HG03196 (cell line): Measurements from ENCODE around the gene OR2B6.
"Not testable (repeated sequence)": the region's sequence is repeated elsewhere in the genome, so short reads cannot be mapped to it uniquely, and the experiment has no call there.

Source experiments
- ATAC-seq: cut with Tn5 transposase; IDR thresholded peaks from one replicate; pipeline ENCODE4 v1.9.1; 2021; ENCODE audit not compliant: unreplicated experiment

The OR2B6 gene

GRCh38 chr6:27956941-27957340 is at the start of gene OR2B6:
Gene OR2B6 (plus strand): TSS chr6:27957241. CDS start chr6:27957241, 0 bp downstream.
- no peak for ATAC-seq

GRCh38 chr6:27908017-27908416 is 49.0 kb upstream of the OR2B6 start:
- no peak for ATAC-seq

- no peak for ATAC-seq
Measured at GRCh38 chr6:27911956-27912446, 45.0 kb upstream of the OR2B6 start, which contains the start of gene OR2B2. Gene OR2B2 (minus strand): TSS chr6:27912396. CDS start chr6:27912319, 77 bp downstream.

- no peak for ATAC-seq
Measured at GRCh38 chr6:27922949-27923348, 34.1 kb upstream of the OR2B6 start.

GRCh38 chr6:27924179-27924578 is 32.9 kb upstream of the OR2B6 start:
- ATAC-seq: no peak

GRCh38 chr6:27928041-27928440 is 29.0 kb upstream of the OR2B6 start:
- ATAC-seq: not testable (repeated sequence)

GRCh38 chr6:27929930-27930329 is 27.1 kb upstream of the OR2B6 start:
- not testable (repeated sequence) for ATAC-seq

GRCh38 chr6:27931209-27931608 is 25.8 kb upstream of the OR2B6 start:
- ATAC-seq: no peak

GRCh38 chr6:27940766-27941165 is 16.3 kb upstream of the OR2B6 start:
- ATAC-seq: no peak

GRCh38 chr6:27943072-27943471 is 14.0 kb upstream of the OR2B6 start:
- not testable (repeated sequence) for ATAC-seq

GRCh38 chr6:27948237-27948636 is 8.8 kb upstream of the OR2B6 start:
- ATAC-seq: no peak

GRCh38 chr6:27951040-27951439 is 6.0 kb upstream of the OR2B6 start:
- ATAC-seq: no peak

- no peak for ATAC-seq
Measured at GRCh38 chr6:27957516-27957915, 475 bp downstream of the OR2B6 start.

- ATAC-seq: no peak
Measured at GRCh38 chr6:27962506-27962905, 5.5 kb downstream of the OR2B6 start.

GRCh38 chr6:27966044-27966443 is 9.0 kb downstream of the OR2B6 start:
- peak; percentile 72 for ATAC-seq

GRCh38 chr6:27966816-27967426 is 9.9 kb downstream of the OR2B6 start:
- ATAC-seq: no peak

GRCh38 chr6:27970444-27970843 is 13.4 kb downstream of the OR2B6 start:
- no peak for ATAC-seq

- no peak for ATAC-seq
Measured at GRCh38 chr6:27972750-27973149, 15.7 kb downstream of the OR2B6 start.

- no peak for ATAC-seq
Measured at GRCh38 chr6:27977387-27977786, 20.3 kb downstream of the OR2B6 start.

- no peak for ATAC-seq
Measured at GRCh38 chr6:27978705-27979104, 21.7 kb downstream of the OR2B6 start.

- no peak for ATAC-seq
Measured at GRCh38 chr6:27980111-27980510, 23.1 kb downstream of the OR2B6 start.

- ATAC-seq: no peak
Measured at GRCh38 chr6:27986928-27987725, 30.1 kb downstream of the OR2B6 start.
